NCI-H2171 treated with DMSO at 0.1 percent for 48 hours (cell line): ENCODE data around the gene PRR20G.
A peak's percentile ranks its signal among the peaks of the same experiment; 100 is the strongest.
"Not testable (repeated sequence)": the region's sequence is repeated elsewhere in the genome, so short reads cannot be mapped to it uniquely, and the experiment has no call there.

Experiments used
- DNase-seq: peaks from one replicate; lab custom pipeline; 2025; lab: John Stamatoyannopoulos, UW

PRR20G gene

DNA sequence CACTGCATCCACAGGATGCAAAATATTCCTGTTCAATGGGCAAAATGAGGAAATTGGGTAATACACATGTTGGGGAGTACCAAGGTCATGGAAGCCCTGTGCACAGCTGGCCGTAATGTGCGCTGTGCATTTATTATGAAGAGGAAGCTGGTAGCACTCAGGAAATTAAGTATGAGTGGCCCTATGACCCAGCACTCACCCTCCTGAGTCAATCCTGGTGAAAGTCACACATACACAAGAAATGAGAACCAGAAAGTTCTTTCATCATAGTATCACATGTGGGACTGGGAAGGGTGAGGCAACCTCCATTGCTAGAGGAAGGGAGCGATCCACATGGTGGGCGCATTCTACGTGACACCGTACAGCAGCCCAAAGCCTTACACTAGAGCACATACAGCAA lies 11.4 kb upstream of the PRR20G start:
- no peak for DNase-seq

DNA sequence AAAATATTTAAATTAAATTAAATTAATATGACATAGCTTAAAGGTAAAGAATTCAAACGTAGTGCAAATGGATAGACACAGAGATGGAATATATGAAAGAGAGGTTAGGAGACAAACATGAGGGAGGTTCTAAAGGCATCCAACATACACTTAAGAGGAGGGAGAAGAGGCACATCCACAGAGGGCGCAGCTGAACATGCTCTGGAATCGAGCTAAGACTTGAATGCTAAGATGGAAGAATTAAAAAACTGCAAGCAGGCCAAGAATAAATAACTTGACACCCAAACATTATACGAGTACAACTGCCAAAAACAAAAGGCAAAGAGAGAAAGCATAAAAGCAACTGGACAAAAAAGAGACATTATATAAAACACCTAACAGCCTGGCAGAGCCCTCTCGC lies 9.1 kb upstream of the PRR20G start:
- no peak for DNase-seq

GRCh38 chr3:127296166-127296565 lies 8.3 kb upstream of the PRR20G start:
- DNase-seq: peak; percentile 13

DNA sequence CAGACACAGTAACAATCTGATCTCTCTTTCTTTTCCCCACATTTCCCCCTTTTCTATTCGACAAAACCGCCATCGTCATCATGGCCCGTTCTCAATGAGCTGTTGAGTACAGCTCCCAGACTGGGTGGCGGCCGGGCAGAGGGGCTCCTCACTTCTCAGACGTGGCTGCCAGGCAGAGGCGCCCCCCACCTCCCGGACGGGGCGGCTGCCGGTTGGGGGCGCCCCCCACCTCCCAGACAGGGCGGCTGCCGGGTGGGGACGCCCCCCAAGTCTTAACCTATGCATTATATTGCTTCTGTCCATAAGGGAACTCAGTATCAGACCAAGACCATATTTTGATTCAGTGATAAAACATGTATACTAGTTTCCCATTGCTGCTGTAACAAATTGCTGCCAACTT lies 5.8 kb upstream of the PRR20G start:
- DNase-seq: not testable (repeated sequence)

- DNase-seq: no peak
Observed at GRCh38 chr3:127291611-127292010, 3.8 kb upstream of the PRR20G start.

GRCh38 chr3:127291114-127291513 lies 3.3 kb upstream of the PRR20G start:
- no peak for DNase-seq

DNA sequence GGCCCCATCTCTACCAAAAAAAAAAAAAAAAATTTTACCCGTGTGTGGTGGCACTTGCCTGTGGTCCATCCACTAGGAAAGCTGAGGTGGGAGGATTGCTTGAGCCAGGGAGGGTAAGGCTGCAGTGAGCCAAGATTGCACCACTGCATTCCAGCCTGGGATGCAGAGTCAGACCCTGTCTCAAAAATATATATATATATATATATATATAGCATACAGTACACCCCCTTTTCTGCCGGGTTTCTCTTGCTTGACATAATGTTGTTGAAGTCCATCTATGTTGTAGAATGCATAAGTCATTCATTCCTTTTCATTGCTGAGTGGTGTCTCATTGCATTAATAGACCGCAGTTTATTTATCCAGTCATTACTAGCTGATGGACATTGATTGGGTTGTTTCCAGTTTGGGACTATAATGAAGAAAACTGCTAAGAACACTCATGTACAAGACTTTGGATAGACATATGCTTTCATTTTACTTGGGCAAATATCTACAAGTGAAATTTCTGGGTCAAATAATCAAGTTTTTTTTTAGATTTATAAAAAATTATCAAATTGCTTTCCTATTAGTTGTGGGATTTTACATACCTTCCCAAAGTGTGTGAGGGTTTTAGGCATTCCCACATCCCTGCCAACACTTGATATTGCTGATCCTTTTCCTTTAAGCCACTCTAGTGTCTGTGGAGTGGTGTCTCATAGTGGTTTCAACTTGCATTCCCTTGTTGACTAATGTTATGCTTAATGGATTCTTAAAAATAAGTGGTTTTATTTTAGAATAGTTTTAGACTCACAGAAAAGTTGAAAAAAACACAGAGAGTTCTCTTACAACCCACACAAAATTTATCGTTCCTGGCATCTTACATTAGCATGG lies 2.1 kb upstream of the PRR20G start:
- no peak for DNase-seq

DNA sequence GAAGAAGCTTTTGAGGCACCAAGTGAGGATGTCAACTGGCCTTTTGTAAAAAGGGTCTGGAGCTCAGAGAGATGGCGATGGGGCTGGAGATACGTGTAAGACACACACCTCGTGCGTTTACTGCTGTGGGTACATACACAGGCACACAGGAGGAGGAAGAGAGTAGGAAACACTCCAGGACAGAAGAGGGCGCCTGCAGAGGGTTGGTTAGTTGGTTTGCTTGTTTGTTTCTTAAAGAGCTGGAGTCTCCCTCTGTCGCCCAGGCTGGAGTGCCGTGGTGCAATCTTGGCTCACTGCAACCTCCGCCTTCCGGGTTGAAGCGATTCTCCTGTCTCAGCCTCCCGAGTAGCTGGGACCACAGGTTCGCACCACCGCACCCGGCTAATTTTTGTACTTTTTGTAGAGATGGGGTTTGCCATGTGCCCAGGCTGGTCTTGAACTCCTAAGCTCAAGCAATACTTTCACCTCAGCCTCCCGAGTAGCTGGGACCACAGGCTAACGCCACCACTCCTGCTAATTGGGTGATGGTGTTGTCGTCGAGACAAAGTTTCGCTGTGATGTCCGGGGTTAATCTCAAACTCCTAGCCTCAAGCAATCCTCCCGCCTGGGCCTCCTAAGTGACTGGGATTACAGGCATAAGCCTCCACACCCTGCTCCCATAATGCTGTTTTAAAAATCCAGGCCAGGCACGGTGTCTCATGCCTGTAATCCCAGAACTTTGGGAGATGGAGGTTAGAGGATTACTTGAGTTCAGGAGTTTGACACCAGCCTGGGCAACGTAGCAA lies 1.3 kb upstream of the PRR20G start:
- peak; percentile 6 for DNase-seq

GRCh38 chr3:127288343-127288742 lies 497 bp upstream of the PRR20G start:
- DNase-seq: no peak

GRCh38 chr3:127286571-127287140 lies 1.2 kb downstream of the PRR20G start:
- peak; percentile 22 for DNase-seq

DNA sequence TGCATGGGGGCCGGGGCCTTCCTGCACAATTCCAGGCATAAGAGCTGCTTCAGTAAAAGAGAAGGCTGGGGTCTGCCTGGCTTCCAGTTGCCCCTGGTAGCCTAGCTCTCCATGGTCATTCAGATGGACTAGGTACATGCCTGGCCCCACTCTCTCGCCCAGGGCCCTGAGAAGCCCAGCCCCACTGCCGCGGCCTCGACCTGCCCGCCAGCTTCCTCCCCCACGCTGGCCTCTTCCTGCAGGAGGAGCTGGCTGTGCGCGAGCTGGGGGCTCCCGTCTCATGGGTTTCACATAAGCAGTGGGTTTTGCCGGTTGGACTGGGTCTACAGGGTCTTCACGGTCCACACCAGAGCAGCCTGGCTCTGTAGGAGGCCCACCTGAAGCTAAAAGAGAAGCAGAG lies 3.6 kb downstream of the PRR20G start:
- no peak for DNase-seq

DNA sequence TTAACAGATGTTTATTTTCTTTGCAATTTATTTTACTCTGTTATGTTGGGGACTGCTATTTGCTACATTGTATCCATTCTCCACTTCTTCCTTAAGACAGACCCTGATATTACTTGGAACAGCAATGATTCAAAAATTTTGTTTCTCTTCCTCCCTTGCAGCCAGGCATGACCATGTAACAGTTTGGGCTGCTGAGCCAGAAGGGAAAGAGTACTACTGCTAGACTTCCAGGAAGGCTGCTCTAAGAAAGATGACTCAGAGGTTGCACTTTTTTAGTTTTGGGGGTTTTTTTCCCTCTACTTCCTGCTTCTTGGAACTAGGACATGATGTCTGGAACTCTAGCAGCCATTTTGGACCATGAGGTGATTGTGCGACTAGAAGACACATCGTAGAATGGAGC lies 10.3 kb downstream of the PRR20G start:
- no peak for DNase-seq

DNA sequence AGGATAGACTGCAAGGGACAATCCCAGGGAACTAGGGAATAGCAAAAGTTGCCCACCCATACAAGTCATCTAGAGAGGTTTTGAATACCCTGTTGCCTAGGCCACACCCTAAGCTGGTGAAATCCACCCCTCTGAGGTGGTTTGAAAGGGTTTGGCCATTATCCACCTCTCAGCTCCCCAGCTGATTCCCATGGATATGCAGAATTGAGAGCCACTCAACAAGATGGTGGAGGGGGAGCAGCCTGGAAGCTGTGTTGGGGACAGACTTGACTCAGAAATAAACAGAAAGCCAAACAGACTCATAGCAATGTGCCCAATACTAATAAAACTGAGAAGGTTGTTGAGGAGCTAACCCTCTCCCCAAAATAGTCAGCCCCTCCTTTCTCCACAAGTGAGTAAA lies 10.9 kb downstream of the PRR20G start:
- no peak for DNase-seq

DNA sequence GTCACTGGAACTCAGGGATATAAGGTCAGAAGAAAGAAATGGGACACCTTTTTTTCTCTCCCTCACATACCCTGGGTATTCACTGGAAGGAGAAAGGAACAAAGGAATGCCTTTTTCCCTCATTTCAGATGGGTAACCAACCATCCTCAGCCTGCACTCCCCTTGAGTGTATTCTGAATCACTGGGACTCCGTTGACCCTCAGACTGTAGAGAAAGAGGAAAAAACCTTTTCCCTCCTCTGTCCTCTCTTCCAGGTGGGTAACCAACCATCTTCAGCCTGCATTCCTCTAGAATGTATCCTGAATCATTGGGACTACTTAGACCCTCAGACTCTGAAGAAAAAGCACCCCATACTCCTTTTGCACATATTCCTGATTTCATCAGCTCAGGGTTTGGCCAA lies 11.4 kb downstream of the PRR20G start:
- no peak for DNase-seq

DNA sequence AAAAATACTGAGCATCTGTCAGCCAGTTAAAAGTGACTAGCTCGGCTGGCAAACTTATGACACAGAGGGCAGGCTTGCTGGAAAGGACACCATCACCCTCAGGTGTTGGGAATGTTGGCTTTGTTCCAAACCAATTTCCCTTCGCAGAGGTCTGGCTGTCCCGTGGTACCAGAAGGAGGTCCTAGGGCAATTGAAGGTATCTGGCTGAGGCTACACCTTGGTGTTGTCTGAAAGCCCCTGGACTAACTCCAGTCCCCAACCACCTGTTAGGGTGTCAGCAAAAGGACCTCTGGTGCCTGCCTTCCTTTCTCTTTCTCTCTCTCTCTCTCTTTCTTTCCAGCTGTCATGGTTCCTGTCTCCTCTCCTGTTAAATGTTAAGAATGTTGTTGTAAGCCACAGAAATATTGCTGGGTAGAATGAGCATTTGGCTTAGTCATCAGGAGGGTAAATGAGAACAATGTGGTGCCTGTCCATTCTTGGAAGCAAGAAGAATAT lies 12.5 kb downstream of the PRR20G start:
- no peak for DNase-seq

DNA sequence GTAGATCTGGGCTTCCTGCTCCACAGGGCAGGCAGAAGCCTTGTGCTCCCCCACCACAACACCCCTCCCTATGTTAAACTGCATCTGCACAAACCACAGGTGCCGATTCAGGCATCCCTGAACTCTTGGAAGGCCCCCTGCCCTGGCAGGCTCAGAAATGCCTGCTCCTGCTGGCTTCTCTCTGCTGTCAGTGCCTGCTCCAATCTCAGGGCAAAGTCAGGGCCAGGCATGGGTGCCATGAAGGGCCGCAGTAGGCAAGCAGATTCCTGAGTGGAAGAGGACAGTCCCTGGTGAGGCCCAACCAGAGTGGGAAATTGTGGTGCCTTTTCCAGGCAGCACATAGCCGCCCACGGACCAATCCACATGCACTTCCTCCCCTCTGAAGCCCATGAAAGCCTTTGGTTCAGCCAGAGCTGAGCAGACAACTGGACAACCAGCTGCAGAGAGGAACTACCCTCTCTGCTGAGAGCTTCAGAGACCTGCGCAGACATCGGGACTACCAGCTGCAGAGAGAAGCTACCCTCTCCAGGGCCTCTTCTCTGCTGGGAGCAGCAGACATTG lies 13.6 kb downstream of the PRR20G start:
- DNase-seq: no peak

GRCh38 chr3:127273206-127273605 lies 14.6 kb downstream of the PRR20G start:
- DNase-seq: no peak

DNA sequence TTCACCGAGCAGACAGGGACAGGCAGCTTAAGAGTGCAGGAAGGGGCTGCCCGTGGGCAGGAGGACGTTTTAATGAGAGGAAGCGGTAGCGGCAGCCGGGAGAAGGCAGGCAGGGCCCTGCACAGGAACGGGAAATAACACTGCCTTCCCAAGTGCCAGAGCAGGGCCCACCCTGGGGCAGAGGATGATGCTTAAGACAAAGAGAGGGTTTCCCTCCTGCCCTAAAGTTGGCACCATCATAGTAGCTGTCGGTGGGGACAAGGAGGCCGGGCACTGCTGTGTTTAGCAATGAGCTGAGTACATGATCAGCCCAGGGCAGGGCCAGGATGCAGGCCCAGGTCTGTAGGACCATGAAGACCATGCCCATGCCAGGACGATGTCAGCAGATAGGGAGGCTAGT lies 21.7 kb downstream of the PRR20G start:
- DNase-seq: no peak

GRCh38 chr3:127265581-127265981 lies 22.3 kb downstream of the PRR20G start:
- no peak for DNase-seq

- DNase-seq: no peak
Observed at GRCh38 chr3:127264794-127265514, 22.9 kb downstream of the PRR20G start.

DNA sequence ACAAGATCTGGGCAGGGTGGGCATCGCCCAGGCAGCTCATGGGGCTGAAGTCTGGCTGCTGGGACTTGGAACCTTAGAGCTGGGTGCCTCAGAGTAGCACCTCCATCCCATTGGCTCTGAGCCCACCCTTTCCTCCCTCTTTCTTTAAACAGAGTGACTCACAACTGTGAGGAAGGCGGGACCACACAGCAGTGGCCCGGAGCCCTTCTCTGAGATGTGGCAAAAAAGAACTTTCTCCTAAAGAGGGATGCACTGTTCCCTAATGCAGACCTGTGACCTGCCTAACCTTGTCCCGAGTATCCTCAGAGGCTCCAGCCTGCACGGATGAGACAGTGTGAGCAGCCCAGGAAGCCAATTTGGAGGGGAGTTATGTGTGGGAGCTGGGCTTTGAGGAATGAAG lies 23.6 kb downstream of the PRR20G start:
- no peak for DNase-seq
